Pancreas (tissue), 10 donors: Measurements from ENCODE around the gene PTPRCAP. TPM values are rescaled to one million over a fixed set of nuclear protein-coding genes. Genes with fewer than 3 reads are reported as not detected.
A peak's percentile ranks its signal among the peaks of the same experiment; 100 is the strongest.
"Not testable (repeated sequence)": the region's sequence is repeated elsewhere in the genome, so short reads cannot be mapped to it uniquely, and the experiment has no call there.

Source experiments
- ATAC-seq, 4 donors: fragments of 200-7000 bp; cut with Tn5 transposase; one replicate each; pipeline versions ENCODE4 v1.8.0 to v1.9.1; 2020; ENCODE audit warnings: mild to moderate bottlenecking in 4 of 4, moderate library complexity in 4 of 4
- DNase-seq, 6 donors: peaks; one replicate each; pipeline ENCODE4 v3.0.0-alpha.2; 2020
- FAIRE-seq: peaks from 2 replicates; lab custom pipeline; 2012; peaks lifted over from hg19 to GRCh38; lab: Jason Lieb, UNC
- H3K27ac ChIP-seq, 4 donors: fragments of 200-600 bp; sonication (generic); 1 replicate in 3 of 4; 2 replicates in 1 of 4; pipeline versions ENCODE4 v1.5.0 to v1.8.0; 2020
- H3K27me3 ChIP-seq, 4 donors: fragments of 200-600 bp; one replicate each; pipeline ENCODE4 v1.8.0; 2021
- H3K36me3 ChIP-seq, 3 donors: fragments of 200-600 bp; sonication (generic) in 1 of 3; one replicate each; pipeline versions ENCODE4 v1.5.0 to v1.8.0; 2020 to 2021
- H3K4me1 ChIP-seq, 3 donors: fragments of 200-600 bp; one replicate each; pipeline ENCODE4 v1.8.0; 2021
- H3K4me3 ChIP-seq, 4 donors: fragments of 200-600 bp; sonication (generic) in 2 of 4; one replicate each; pipeline versions ENCODE4 v1.5.0 to v1.8.0; 2020 to 2021
- H3K9me3 ChIP-seq, 4 donors: fragments of 200-600 bp; one replicate each; pipeline ENCODE4 v1.8.0; 2021
- CTCF ChIP-seq, 4 donors: fragments of 200-600 bp; sonication (generic) in 3 of 4; IDR thresholded peaks; one replicate each; pipeline versions ENCODE4 v1.5.0 to v1.8.0; 2021; ENCODE audit warnings: antibody characterized with exemption in 4 of 4
- WGBS, 2 donors: extraction: QIAGEN DNeasy Blood & Tissue Kit; methylation state at CpG; one replicate each; pipeline ENCODE4 v1.1.7; 2013; 5-methylcytosine and 5-hydroxymethylcytosine counted together
- intact Hi-C, 3 donors: fragments of 100-400 bp; cut with DNase I; formaldehyde crosslinking; loops; one replicate each; pipeline versions ENCODE4 v1.11.1 to v1.14.2; 2022
- polyA plus RNA-seq, 2 donors: library from polyadenylated mRNA; stranded (reverse); fragments of 200-250 nt; gene quantifications; one replicate each; pipeline ENCODE4 v1.2.3, GENCODE V29; 2013
- total RNA-seq, 6 donors: library from RNA; stranded (reverse); fragmentation: NEBNext Ultra II Directional in 4 of 6; extraction: Animal tissue kit (Norgen Biotek cat#: 25700) in 4 of 6; gene quantifications; one replicate each; pipeline versions ENCODE4 v1.2.1 to v1.2.4, GENCODE V29; 2021 to 2023
- donor health status: healthy with polysubstance abuse.
- donor health status: DM: no; HTN: no; CAD: no; lungs with moderate emphysema.
- donor health status: DM: no; HTN: no; CAD: no.
- donor health status: control.
- donor health status: control.
- donor health status: Bipolar disorder and iron deficiency.
- donor health status: DM: yes; HTN: yes; CAD: no.
- donor health status: DM: no; HTN: no; CAD: no.
- donor health status: DM: no; HTN: no; CAD: no.
- donor health status: DM: yes; HTN: yes; CAD: no.

Gene PTPRCAP
- total and polyA plus RNA-seq, 8 donors: 0.63 to 13.1 (median 2.2) TPM

- peak within 1 kb of the TSS; percentile 62 to 89 (median 76) for H3K27ac ChIP-seq
- H3K9me3 ChIP-seq: no peaks in the 10 kb centered on the region
- no peaks in the 10 kb centered on the region for H3K27me3 ChIP-seq
- ATAC-seq (peak; percentile 95 to 98 (median 96)), DNase-seq (peak; percentile 98 to 100 (median 98)), FAIRE-seq (no peak)
- H3K36me3 ChIP-seq: peaks cover 0 to 12% (median 6%) of the 10 kb centered on the region in 3 donors
- 0 to 1% methylated on average over 64 to 68 of the region's 68 CpGs for WGBS, 2 donors
- intact Hi-C loops: no loop called here
- H3K4me3 ChIP-seq: peak within 1 kb of the TSS; percentile 59 to 94 (median 84)
- no peak for TF ChIP-seq CTCF (IDR thresholded peaks at IDR 0.05)
- peaks cover 4 to 14% (median 12%) of the 10 kb centered on the region in 3 donors for H3K4me1 ChIP-seq
Observed at GRCh38 chr11:67428052-67429001, 9.2 kb downstream of the PTPRCAP start, which contains the start of gene RPS6KB2. RPS6KB2 (plus strand) TSS chr11:67428494; CDS start chr11:67428546, 52 bp downstream.

- 58 to 59% methylated on average over 19 of the region's 19 CpGs for WGBS, 2 donors
- H3K9me3 ChIP-seq, ATAC-seq, H3K27me3 ChIP-seq, intact Hi-C loops, DNase-seq, H3K36me3 ChIP-seq, FAIRE-seq: not testable (repeated sequence)
- Histone ChIP-seq H3K27ac (peak overlapping the region; percentile 62 to 89 (median 76)), H3K4me1 (peaks cover 4 to 14% (median 12%) of the 10 kb centered on the region in 3 donors), H3K4me3 (peak overlapping the region; percentile 59 to 94 (median 84))
Observed at GRCh38 chr11:67427364-67427859, 10.1 kb downstream of the PTPRCAP start.

- intact Hi-C loops: no loop called here
- TF ChIP-seq CTCF (IDR thresholded peaks at IDR 0.05): no peak
- H3K27me3 ChIP-seq: no peaks in the 10 kb centered on the region
- no peak for FAIRE-seq
- DNase-seq: peak in 1 of 6 donors; percentile 71
- no peaks in the 10 kb centered on the region for H3K9me3 ChIP-seq
- WGBS, 2 donors: 87 to 93% methylated on average over 34 of the region's 34 CpGs
- ATAC-seq: no peak
- H3K4me3 ChIP-seq: no peak overlapping the region
- no peaks in the 10 kb centered on the region for H3K36me3 ChIP-seq
- no peak overlapping the region for H3K27ac ChIP-seq
- peaks cover 0 to 19% (median 18%) of the 10 kb centered on the region in 3 donors for H3K4me1 ChIP-seq
Observed at GRCh38 chr11:67423891-67424613, 13.4 kb downstream of the PTPRCAP start.

GRCh38 chr11:67423466-67423865, 14.0 kb downstream of the PTPRCAP start:
- H3K4me3 ChIP-seq: no peak overlapping the region
- TF ChIP-seq CTCF (IDR thresholded peaks at IDR 0.05): no peak
- WGBS, 2 donors: 92 to 94% methylated on average over 13 of the region's 13 CpGs
- H3K4me1 ChIP-seq: peaks cover 0 to 18% (median 16%) of the 10 kb centered on the region in 3 donors
- no peak for ATAC-seq
- intact Hi-C loops: no loop called here
- H3K9me3 ChIP-seq: no peaks in the 10 kb centered on the region
- H3K27me3 ChIP-seq: no peaks in the 10 kb centered on the region
- H3K27ac ChIP-seq: no peak overlapping the region
- H3K36me3 ChIP-seq: no peaks in the 10 kb centered on the region
- no peak for FAIRE-seq
- DNase-seq: peak in 1 of 6 donors; percentile 34

GRCh38 chr11:67422891-67423290, 14.6 kb downstream of the PTPRCAP start:
- no peak overlapping the region for H3K27ac ChIP-seq
- H3K27me3 ChIP-seq: no peaks in the 10 kb centered on the region
- no peaks in the 10 kb centered on the region for H3K36me3 ChIP-seq
- TF ChIP-seq CTCF (IDR thresholded peaks at IDR 0.05): no peak
- intact Hi-C loops: no loop called here
- H3K9me3 ChIP-seq: no peaks in the 10 kb centered on the region
- no peak for ATAC-seq
- no peak overlapping the region for H3K4me3 ChIP-seq
- FAIRE-seq: no peak
- DNase-seq: peak in 1 of 6 donors; percentile 46
- WGBS, 2 donors: 81 to 86% methylated on average over 5 to 6 of the region's 6 CpGs
- H3K4me1 ChIP-seq: peaks cover 0 to 18% (median 16%) of the 10 kb centered on the region in 3 donors
